CD4-positive, alpha-beta T cell treated with Interleukin-4 for 1 hour (primary cell): ENCODE data around the gene APOH.

Experiments
- DNase-seq, 2 donors: peaks; one replicate each; pipeline ENCODE4 v3.0.0-alpha.2; 2020 to 2022

Gene APOH

DNA sequence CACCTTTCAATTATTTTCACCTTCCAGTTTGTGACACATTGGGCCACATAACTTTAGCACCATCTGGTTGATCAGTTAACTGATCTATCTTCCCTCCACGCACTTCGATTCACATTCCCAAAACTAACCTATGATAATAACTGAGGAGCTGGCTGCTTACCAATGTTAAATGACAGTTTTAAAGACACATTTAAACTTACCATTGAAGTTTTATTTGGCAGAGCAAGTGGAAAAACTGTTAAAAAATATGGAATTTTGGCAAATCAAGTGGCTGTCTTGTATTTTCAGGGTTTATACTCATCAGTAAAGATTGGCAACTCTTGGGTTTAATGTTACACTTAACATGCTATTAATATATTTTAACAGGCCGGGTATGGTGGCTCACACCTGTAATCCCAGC lies 5.4 kb upstream of the APOH start:
- no peak for DNase-seq

GRCh38 chr17:66233023-66233753 lies 4.0 kb upstream of the APOH start:
- DNase-seq: no peak

- no peak for DNase-seq
These were observed 1.8 kb upstream of the APOH start for GRCh38 chr17:66230922-66231591.

DNA sequence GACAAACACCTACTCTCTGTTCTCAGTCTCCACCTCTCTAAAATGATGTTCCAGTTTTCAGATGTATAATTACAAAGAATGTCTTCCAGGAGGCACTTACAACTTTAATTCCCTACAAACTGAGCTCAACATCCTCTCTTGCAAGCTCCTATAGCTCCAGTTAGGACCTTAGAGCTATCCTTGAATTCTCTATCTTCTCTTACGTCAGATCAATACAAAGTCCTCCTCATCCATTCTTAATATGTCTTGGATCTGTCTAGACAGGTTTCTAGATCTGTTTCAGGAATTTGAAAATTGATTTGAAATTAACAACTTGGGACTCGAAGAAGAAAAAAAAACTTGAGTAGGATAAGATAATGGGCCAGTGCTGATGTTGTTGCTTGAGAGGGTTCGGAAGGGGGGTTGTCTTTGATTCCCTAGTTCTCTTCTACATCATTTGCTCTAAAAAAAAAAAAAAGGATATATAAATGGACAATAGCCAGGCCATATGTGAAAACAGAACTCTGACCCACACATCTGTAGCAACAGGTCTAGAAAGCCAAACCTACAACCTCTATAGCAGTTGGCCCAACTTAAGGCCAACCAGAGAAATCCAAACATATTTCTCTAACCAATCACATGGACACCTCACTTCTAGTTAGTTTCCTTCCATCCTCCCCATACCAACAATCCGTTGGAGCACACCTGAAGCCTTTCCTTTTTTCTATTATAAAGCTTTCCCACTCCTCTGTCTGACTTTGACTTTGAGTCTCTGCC lies 746 bp upstream of the APOH start:
- no peak for DNase-seq

DNA sequence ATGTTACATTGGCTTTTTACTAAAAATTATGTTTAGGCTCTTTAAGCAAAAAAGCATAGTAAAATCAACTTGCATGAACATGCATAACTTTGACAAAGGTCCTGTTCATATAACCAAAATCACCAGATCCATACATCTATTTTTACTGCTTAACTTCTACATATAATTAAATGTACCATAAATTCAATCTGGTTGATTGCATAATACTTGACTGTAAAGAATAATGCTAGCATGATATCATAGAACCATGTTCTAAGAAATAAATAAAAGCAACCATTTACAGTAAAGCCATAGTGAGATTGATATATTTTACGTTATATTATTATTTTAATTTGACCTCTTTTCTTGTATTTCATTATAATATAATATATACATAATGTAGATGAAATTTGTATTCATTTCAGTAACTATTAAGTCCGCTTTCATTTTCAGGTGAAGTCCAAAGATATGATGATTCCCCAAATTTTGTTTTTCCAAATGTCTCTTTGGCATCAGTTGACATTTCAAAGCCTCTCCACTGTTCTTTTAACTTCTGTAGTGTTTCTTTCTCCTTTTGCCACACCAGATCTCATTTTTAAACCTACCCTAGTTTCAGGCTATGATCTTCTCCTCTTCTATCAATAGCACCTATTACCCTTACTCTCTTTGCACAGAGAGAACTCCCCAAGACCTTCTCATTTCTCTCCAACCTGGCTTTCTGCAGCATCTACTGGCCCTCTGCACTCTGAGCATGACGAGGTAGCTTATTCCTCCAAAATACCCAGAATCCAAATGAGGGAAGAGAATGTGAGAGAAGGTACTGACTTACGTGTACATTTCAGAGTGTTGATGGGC lies 1.8 kb downstream of the APOH start:
- DNase-seq: no peak

GRCh38 chr17:66222798-66223350 lies 6.3 kb downstream of the APOH start:
- DNase-seq: no peak

GRCh38 chr17:66221755-66222530 lies 7.3 kb downstream of the APOH start:
- DNase-seq: no peak

- no peak for DNase-seq
These were observed 7.9 kb downstream of the APOH start for GRCh38 chr17:66221343-66221742.

DNA sequence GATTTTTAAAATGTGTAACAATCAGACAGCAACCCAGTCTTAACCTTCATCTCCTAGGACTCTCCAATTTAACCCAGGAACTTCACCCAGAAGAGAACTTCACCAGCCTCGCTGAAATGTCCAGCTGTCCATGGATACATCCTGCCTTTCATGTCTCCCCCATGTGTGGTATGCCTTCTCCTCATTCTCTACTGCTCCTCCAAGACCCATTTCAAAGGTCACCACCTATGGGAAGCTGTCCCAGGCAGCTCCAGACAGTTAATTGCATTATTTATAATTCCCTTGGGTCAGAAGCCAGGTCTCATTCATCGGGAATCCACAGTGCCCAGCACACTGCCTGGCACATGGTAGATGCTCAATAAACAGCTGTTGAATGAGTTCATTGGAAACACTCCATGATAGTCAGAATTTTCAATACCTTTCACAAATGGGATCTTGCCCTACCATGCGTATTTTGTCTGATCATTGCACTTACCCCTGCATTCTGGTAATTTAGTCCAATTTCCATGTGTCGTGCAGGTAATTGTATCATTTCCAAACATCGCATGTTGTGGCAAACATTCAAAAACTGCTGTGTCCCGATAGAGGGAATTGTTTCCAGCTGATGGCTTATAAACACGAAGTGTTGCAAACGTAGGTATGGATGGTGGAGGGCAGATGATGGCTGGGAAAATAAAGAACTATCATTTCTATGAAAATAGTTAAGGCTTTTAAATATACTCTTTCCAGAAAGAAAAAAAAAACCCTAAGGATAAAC lies 9.0 kb downstream of the APOH start:
- no peak for DNase-seq

DNA sequence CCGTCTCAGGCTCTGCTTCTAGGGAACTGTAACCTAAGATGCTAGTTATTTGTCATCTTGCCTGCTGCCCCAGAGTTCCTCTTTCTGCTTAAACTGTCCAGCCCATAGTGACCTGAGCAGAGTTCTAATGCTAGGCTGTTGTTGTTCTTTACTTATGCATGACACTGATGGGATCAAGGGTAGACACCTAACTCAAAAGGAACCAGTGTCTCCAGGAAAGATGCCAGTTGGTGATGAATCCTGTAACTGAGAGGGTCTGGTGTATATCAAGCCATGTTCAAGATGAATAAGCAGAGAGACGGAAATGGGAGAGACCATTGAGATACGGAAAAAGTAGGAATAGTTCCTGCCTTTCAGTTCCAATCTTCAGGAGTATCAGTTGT lies 13.7 kb downstream of the APOH start:
- no peak for DNase-seq

DNA sequence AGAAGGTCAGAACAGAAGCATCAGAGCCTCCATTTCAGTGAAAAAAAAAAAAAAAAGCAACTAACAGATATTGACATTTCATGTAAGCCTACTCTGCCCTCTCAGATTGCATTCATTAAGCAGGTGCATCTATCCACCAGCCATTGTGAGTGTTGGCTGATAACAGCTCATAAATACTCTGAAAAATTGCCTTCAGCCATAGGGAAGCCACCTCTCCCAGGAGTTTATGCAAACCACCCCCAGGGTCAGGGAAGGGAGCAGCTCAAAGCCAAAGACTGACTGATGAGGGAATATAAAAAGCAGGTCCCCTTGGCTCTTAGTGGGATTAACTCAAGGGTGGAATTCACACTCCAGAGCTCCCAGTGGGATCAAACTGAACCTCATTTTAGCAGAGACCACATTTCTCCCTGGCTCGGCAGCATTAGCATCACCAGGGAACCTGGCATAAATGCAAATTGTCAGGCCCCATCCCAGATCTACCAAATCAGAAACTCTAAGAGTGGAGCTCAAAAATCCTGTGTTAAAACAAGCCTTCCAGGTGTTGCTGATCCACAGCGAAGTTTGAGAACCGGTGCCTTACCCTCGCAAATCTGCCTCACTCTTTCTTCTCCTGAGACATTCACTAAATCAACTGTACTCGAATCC lies 14.2 kb downstream of the APOH start:
- no peak for DNase-seq

DNA sequence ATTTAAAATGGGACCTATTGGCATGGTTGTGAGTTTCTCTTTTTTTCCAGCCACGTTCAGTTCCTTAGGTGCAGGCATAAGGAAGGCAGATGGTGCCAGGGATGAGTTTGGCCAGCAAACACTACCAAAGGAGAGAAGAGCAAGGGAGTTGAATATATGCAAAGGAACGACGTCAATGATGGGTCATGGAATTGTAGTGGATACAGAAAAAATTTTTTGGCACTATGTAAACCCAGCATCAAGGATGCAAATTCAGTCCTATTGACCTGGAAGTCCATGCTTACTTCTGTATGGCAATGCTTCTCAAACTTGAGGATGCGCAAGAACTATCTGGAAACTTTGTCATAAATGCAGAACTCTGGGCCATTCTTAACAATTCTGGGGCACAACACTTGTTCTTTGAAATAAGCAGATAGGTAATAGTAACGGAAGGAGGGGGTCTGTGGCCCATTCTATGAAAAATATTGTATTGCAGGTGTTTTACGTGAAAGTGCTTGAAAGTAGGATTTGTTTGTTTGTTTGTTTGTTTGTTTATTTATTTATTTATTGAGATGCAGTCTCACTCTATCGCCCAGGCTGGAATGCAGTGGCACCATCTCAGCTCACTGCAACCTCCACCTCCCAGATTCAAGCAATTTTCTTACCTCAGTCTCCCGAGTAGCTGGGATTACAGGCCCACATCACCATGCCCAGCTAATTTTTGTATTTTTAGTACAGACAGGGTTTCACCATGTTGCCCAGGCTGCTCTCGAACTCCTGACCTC lies 18.0 kb downstream of the APOH start:
- DNase-seq: no peak

DNA sequence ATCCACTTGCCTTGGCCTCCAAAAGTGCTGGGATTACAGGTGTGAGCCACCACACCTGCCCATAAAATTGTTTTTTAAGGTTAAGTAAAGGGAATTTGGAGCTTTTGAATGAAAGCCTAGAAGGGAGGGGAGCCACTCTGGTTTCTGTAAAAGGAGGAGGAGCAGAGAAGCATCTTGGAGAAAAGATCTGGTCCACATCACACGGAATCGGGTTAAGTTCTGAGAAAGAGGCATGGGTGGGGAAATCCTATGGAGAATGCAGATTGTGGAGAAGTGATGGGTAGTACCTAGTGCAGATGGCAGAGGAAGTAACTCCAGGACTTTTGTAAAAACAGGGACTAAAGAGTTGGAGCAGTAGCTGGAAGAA lies 19.0 kb downstream of the APOH start:
- DNase-seq: no peak

DNA sequence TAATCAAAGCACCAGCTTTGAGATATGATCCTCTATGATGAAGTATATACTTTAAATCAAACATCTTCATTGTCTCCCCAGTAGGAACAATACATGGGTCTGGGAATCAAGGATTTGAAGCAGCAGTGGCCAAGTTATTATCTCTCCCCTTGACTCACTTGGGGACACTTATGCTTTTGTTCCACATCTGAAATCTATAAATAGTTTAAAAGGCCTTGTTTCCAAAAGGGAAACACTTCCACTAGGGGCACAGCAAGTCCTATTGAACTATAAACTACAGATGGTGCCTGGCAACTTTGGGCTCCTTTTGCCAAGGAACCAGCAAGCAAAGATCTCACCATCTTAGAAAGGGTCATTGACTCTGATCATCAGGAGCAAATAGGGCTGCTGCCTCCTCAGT lies 21.3 kb downstream of the APOH start:
- no peak for DNase-seq

GRCh38 chr17:66203274-66204015 lies 25.8 kb downstream of the APOH start:
- no peak for DNase-seq

DNA sequence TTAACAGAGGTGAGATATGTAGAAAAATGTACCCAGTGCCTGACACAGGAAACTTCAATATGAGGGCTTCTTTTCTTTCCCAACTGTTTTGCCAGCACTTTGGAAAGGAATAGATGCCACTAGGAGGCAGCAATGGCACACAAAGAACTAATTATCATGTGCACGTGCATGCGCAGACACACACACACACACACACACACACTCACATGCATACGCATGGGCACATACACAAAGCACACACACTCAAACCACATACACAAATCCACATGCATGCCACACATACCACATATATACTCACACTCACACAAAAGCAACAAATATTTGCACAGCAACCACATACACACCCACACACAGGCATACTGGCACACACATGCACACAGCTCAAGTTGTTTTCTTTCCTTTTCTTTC lies 28.5 kb downstream of the APOH start:
- peak; percentile 64 to 75 for DNase-seq

- DNase-seq: no peak
These were observed 31.0 kb downstream of the APOH start for GRCh38 chr17:66198242-66198641.

GRCh38 chr17:66192378-66192687 lies 36.9 kb downstream of the APOH start:
- DNase-seq: no peak
